ENCODE data around the gene CCL23. TPM values are rescaled to one million over a fixed set of nuclear protein-coding genes. Genes with fewer than 3 reads are reported as not detected.

The CCL23 gene
- total RNA-seq, 1 experiment from 2014 or later = not detected

- DNase-seq = no peak
- Histone ChIP-seq H3K9me2 (ENCODE audit: insufficient read depth) (no peaks in the 10 kb centered on the region), H3K27ac (no peak within 1 kb of the TSS), H3K27me3 (ENCODE audit: insufficient read depth, low read depth) (peaks cover 86% of the 10 kb centered on the region), H3K79me2 (ENCODE audit: low read depth) (no peaks in the 10 kb centered on the region), H4K20me1 (ENCODE audit: insufficient read depth) (no peaks in the 10 kb centered on the region), H3K4me1 (replicated peaks; ENCODE audit: insufficient read depth) (no peaks in the 10 kb centered on the region), H3K36me3 (ENCODE audit: low read depth) (no peaks in the 10 kb centered on the region), H3F3A (ENCODE audit: insufficient read depth, low read depth) (no peaks in the 10 kb centered on the region), H3K4me3 (no peak within 1 kb of the TSS), H2AFZ (no peak within 1 kb of the TSS; the same call in 1 of the 2 replicates), H3K9me3 (ENCODE audit: insufficient read depth, low read depth) (no peaks in the 10 kb centered on the region), H3K4me2 (no peak within 1 kb of the TSS)
- TF ChIP-seq EZH2 (IDR thresholded peaks at IDR 0.05; ENCODE audit: low read depth) (no peak), CTCF (conservative IDR thresholded peaks at IDR 0.05) (no peak)
- intact Hi-C loops (cut with micrococcal nuclease; ENCODE audit: unreplicated experiment) = no loop called here
- POLR2A ChIA-PET (ENCODE audit: unreplicated experiment) = no interaction called here
- no TSS peak for BruUV-seq (replicated peaks)
- CTCF ChIA-PET = no interaction called here
Measured at GRCh38 chr17:35981246-35981645, 36.5 kb downstream of the CCL23 start, which contains the start of gene CCL16. CCL16 (minus strand) TSS chr17:35981497; CDS start chr17:35981420, 77 bp downstream.

- H3K27me3 ChIP-seq (ENCODE audit: insufficient read depth, low read depth) = peaks cover 69% of the 10 kb centered on the region
- intact Hi-C loops (cut with micrococcal nuclease; ENCODE audit: unreplicated experiment) = no loop called here
- no peak for DNase-seq
- TF ChIP-seq CTCF (conservative IDR thresholded peaks at IDR 0.05) (no peak), EZH2 (IDR thresholded peaks at IDR 0.05; ENCODE audit: low read depth) (no peak)
- POLR2A ChIA-PET (ENCODE audit: unreplicated experiment) = no interaction called here
- CTCF ChIA-PET = no interaction called here
- no peaks in the 10 kb centered on the region for H3K79me2 ChIP-seq (ENCODE audit: low read depth)
- no peaks in the 10 kb centered on the region for H3K9me2 ChIP-seq (ENCODE audit: insufficient read depth)
- H3K36me3 ChIP-seq (ENCODE audit: low read depth) = no peaks in the 10 kb centered on the region
- no peaks in the 10 kb centered on the region for H3F3A ChIP-seq (ENCODE audit: insufficient read depth, low read depth)
- no peak overlapping the region for H2AFZ ChIP-seq
- no peak overlapping the region for H3K4me3 ChIP-seq
- no peak overlapping the region for H3K4me2 ChIP-seq
- no peak overlapping the region for H3K27ac ChIP-seq
- H3K4me1 ChIP-seq (replicated peaks; ENCODE audit: insufficient read depth) = no peaks in the 10 kb centered on the region
- BruUV-seq (replicated peaks) = no TSS peak
- H4K20me1 ChIP-seq (ENCODE audit: insufficient read depth) = no peaks in the 10 kb centered on the region
- no peaks in the 10 kb centered on the region for H3K9me3 ChIP-seq (ENCODE audit: insufficient read depth, low read depth)
Measured at GRCh38 chr17:35978346-35978745, 39.4 kb downstream of the CCL23 start.

GRCh38 chr17:35977509-35977908 is 40.3 kb downstream of the CCL23 start:
- H3K4me1 ChIP-seq (replicated peaks; ENCODE audit: insufficient read depth) = no peaks in the 10 kb centered on the region
- no peak for DNase-seq
- H3K36me3 ChIP-seq (ENCODE audit: low read depth) = no peaks in the 10 kb centered on the region
- no peak overlapping the region for H2AFZ ChIP-seq
- ChIA-PET CTCF (no interaction called here), POLR2A (ENCODE audit: unreplicated experiment) (no interaction called here)
- no peaks in the 10 kb centered on the region for H3K79me2 ChIP-seq (ENCODE audit: low read depth)
- no peaks in the 10 kb centered on the region for H3K9me3 ChIP-seq (ENCODE audit: insufficient read depth, low read depth)
- peaks cover 69% of the 10 kb centered on the region for H3K27me3 ChIP-seq (ENCODE audit: insufficient read depth, low read depth)
- BruUV-seq (replicated peaks) = no TSS peak
- TF ChIP-seq EZH2 (IDR thresholded peaks at IDR 0.05; ENCODE audit: low read depth) (no peak), CTCF (conservative IDR thresholded peaks at IDR 0.05) (no peak)
- no peak overlapping the region for H3K27ac ChIP-seq
- H4K20me1 ChIP-seq (ENCODE audit: insufficient read depth) = no peaks in the 10 kb centered on the region
- no peak overlapping the region for H3K4me3 ChIP-seq
- no peak overlapping the region for H3K4me2 ChIP-seq
- no peaks in the 10 kb centered on the region for H3K9me2 ChIP-seq (ENCODE audit: insufficient read depth)
- no peaks in the 10 kb centered on the region for H3F3A ChIP-seq (ENCODE audit: insufficient read depth, low read depth)
- intact Hi-C loops (cut with micrococcal nuclease; ENCODE audit: unreplicated experiment) = no loop called here
